ENCODE measurements around the gene RUNX2. TPM values are rescaled to one million over a fixed set of nuclear protein-coding genes. Genes with fewer than 3 reads are reported as not detected.

RUNX2 gene
- total RNA-seq, 4 donors from 2014 or later, result 1.00 to 8.1 (median 3.6) TPM

GRCh38 chr6:45369870-45370269, 41.7 kb downstream of the RUNX2 start:
- Histone ChIP-seq H3K36me3 (no peaks in the 10 kb centered on the region), H3K9me3 (no peaks in the 10 kb centered on the region), H3K4me1 (no peaks in the 10 kb centered on the region), H3K27me3 (no peaks in the 10 kb centered on the region), H3K27ac (no peak overlapping the region), H3K4me3 (no peak overlapping the region)
- no peak for TF ChIP-seq EP300 (IDR thresholded peaks at IDR 0.05; ENCODE audit: low read depth)
- no peak for TF ChIP-seq CTCF (IDR thresholded peaks at IDR 0.05)
- TF ChIP-seq POLR2A (IDR thresholded peaks at IDR 0.05), result no peak
- no peak for TF ChIP-seq POLR2AphosphoS5 (IDR thresholded peaks at IDR 0.05)
- 67 to 81% methylated on average over 1 of the region's 1 CpG for WGBS, 2 donors (ENCODE audit: low coverage in 1 of 2)
- intact Hi-C loops (cut with DNase I; ENCODE audit: low total_unique reads), result loop anchor here (10.0 kb wide), 1 partner anchor 715 kb away; no protein-coding TSS in a partner anchor
- no peak for DNase-seq
- in situ Hi-C loops (cut with MboI; ENCODE audit: low pct_ligation_motif_present in 1 of 4, low pct_unique_long_range_greater_than_20kb in 1 of 4, low sequenced_read_pairs in 3 of 4), result no loop called here

- intact Hi-C loops (cut with DNase I; ENCODE audit: low total_unique reads) (loop anchor here (10.0 kb wide), 1 partner anchor 717 kb away; no protein-coding TSS in a partner anchor), in situ Hi-C loops (cut with MboI; ENCODE audit: low pct_ligation_motif_present in 1 of 4, low pct_unique_long_range_greater_than_20kb in 1 of 4, low sequenced_read_pairs in 3 of 4) (no loop called here)
- Histone ChIP-seq H3K27ac (no peak overlapping the region), H3K4me1 (peaks cover 0 to 7% (median 6%) of the 10 kb centered on the region in 4 donors), H3K4me3 (no peak overlapping the region), H3K9me3 (no peaks in the 10 kb centered on the region), H3K36me3 (no peaks in the 10 kb centered on the region), H3K27me3 (no peaks in the 10 kb centered on the region)
- TF ChIP-seq CTCF (IDR thresholded peaks at IDR 0.05) (no peak), POLR2A (IDR thresholded peaks at IDR 0.05) (no peak), POLR2AphosphoS5 (IDR thresholded peaks at IDR 0.05) (no peak), EP300 (IDR thresholded peaks at IDR 0.05; ENCODE audit: low read depth) (no peak)
- DNase-seq, result no peak
- WGBS, 2 donors (ENCODE audit: low coverage in 1 of 2), result 95 to 97% methylated on average over 3 of the region's 3 CpGs
These were observed 43.9 kb downstream of the RUNX2 start for GRCh38 chr6:45371924-45372573.

GRCh38 chr6:45375449-45375848, 47.3 kb downstream of the RUNX2 start:
- no peak for TF ChIP-seq CTCF (IDR thresholded peaks at IDR 0.05)
- TF ChIP-seq EP300 (IDR thresholded peaks at IDR 0.05; ENCODE audit: low read depth), result no peak
- TF ChIP-seq POLR2AphosphoS5 (IDR thresholded peaks at IDR 0.05), result no peak
- TF ChIP-seq POLR2A (IDR thresholded peaks at IDR 0.05), result no peak
- DNase-seq, result no peak
- intact Hi-C loops (cut with DNase I; ENCODE audit: low total_unique reads), result loop anchor here (5.0 to 10.0 kb wide), 2 partner anchors 47 to 721 kb away; no protein-coding TSS in a partner anchor
- Histone ChIP-seq H3K27ac (no peak overlapping the region), H3K27me3 (no peaks in the 10 kb centered on the region), H3K9me3 (no peaks in the 10 kb centered on the region), H3K4me3 (no peak overlapping the region), H3K36me3 (no peaks in the 10 kb centered on the region), H3K4me1 (peaks cover 4 to 14% (median 10%) of the 10 kb centered on the region in 4 donors)
- in situ Hi-C loops (cut with MboI; ENCODE audit: low pct_ligation_motif_present in 1 of 4, low pct_unique_long_range_greater_than_20kb in 1 of 4, low sequenced_read_pairs in 3 of 4), result no loop called here
- WGBS, 2 donors (ENCODE audit: low coverage in 1 of 2), result 83 to 87% methylated on average over 3 of the region's 3 CpGs

- Histone ChIP-seq H3K27ac (peak overlapping the region; percentile 94 to 97 (median 96)), H3K27me3 (no peaks in the 10 kb centered on the region), H3K36me3 (no peaks in the 10 kb centered on the region), H3K9me3 (no peaks in the 10 kb centered on the region), H3K4me3 (peak overlapping the region in 2 of 4 donors; percentile 72 to 86), H3K4me1 (peaks cover 4 to 14% (median 10%) of the 10 kb centered on the region in 4 donors)
- 35 to 42% methylated on average over 11 of the region's 11 CpGs for WGBS, 2 donors (ENCODE audit: low coverage in 1 of 2)
- no peak for TF ChIP-seq EP300 (IDR thresholded peaks at IDR 0.05; ENCODE audit: low read depth)
- in situ Hi-C loops (cut with MboI; ENCODE audit: low pct_ligation_motif_present in 1 of 4, low pct_unique_long_range_greater_than_20kb in 1 of 4, low sequenced_read_pairs in 3 of 4) (no loop called here), intact Hi-C loops (cut with DNase I; ENCODE audit: low total_unique reads) (loop anchor here (5.0 to 10.0 kb wide), 2 partner anchors 46 to 722 kb away; no protein-coding TSS in a partner anchor)
- DNase-seq, result no peak
These were observed 48.3 kb downstream of the RUNX2 start for GRCh38 chr6:45376310-45377042.
